WI38 (cell line): ENCODE data around the gene MKNK2.

Source experiments
- H3K4me3 ChIP-seq: 2 replicates; pipeline ENCODE4 v1.5.1; 2011; ENCODE audit warnings: low read depth, mild to moderate bottlenecking, control low read depth, low read length
- TF ChIP-seq, protein P1 (sequence below): IDR thresholded peaks from 2 replicates; pipeline ENCODE4 v1.5.1; 2012; ENCODE audit warnings: low read depth, mild to moderate bottlenecking, control low read depth, low read length

The MKNK2 gene

DNA sequence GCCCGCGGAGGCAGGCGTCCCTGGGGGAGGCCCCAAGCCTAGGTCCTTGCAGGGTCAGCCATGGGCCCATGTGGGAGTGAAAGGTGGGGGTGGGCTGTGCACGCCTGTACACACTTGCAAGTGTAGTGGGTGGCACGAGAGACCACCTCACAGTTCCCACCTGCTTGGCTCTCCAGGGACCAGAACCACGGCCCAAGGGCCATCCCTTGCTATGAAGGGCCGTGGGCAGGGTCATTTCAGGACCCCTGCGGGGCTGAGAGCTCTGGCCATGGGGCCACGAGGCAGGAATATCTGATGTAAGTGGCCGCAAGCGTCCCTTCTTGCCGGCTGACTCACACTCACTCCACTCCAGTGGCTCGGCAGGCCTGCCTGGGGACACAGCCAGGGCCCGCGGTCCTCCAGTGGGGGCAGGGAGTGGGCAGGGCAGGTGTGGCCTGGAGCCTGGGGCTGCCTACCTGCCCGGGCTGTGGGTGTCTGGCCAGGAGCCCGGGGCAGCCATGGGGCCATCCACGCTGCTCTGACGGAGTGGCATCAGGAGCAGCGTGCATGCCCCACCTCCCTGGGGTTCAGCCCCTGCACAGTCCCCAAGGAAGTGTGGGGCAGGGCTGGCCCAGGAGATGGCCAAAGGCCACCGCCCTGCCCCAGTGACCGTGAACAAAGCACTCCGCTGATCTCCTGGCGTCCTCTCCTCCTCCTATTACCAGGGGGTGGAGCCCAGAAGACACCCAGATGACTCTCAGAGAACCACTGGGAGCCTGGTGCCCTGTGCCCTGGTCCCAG is 8.6 kb upstream of the MKNK2 start:
- TF ChIP-seq, protein P1, sequence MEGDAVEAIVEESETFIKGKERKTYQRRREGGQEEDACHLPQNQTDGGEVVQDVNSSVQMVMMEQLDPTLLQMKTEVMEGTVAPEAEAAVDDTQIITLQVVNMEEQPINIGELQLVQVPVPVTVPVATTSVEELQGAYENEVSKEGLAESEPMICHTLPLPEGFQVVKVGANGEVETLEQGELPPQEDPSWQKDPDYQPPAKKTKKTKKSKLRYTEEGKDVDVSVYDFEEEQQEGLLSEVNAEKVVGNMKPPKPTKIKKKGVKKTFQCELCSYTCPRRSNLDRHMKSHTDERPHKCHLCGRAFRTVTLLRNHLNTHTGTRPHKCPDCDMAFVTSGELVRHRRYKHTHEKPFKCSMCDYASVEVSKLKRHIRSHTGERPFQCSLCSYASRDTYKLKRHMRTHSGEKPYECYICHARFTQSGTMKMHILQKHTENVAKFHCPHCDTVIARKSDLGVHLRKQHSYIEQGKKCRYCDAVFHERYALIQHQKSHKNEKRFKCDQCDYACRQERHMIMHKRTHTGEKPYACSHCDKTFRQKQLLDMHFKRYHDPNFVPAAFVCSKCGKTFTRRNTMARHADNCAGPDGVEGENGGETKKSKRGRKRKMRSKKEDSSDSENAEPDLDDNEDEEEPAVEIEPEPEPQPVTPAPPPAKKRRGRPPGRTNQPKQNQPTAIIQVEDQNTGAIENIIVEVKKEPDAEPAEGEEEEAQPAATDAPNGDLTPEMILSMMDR, result no peak
- no peak overlapping the region for H3K4me3 ChIP-seq

DNA sequence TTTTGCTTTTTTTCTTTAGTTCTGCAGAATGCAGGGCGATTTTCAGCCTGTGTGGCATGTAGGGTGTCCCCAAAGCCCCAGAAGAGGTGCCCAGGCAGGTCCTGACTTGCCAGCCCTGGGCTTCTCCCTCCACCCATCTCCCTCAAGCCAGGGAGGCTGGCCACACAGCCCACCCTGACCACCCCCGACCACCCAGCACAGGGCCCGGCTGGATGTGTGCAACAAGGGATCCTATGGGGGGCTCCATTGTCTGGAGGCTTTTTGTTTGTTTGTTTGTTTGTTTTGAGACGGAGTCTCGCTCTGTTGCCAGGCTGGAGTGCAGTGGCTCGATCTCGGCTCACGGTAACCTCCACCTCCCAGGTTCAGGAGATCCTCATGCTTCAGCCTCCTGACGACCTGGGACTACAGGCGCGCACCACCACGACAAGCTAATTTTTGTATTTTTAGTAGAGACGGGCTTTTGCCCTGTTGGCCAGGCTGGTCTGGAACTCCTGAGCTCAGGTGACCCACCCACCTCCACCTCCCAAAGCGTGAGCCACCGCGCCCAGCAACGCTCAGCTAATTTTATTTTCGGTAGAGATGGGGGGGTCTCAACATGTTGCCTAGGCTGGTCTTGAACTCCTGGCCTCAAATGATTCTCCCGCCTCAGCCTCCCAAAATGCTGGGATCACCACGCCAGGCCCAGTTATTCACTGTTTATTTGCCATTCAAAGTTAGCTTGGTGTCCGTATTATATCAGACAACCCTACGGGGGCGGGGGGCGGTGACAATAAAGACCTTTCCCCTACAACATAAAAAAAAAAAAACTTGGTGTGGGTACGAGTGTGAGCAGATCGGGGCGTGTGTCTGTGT is 7.8 kb upstream of the MKNK2 start:
- no peak overlapping the region for H3K4me3 ChIP-seq

DNA sequence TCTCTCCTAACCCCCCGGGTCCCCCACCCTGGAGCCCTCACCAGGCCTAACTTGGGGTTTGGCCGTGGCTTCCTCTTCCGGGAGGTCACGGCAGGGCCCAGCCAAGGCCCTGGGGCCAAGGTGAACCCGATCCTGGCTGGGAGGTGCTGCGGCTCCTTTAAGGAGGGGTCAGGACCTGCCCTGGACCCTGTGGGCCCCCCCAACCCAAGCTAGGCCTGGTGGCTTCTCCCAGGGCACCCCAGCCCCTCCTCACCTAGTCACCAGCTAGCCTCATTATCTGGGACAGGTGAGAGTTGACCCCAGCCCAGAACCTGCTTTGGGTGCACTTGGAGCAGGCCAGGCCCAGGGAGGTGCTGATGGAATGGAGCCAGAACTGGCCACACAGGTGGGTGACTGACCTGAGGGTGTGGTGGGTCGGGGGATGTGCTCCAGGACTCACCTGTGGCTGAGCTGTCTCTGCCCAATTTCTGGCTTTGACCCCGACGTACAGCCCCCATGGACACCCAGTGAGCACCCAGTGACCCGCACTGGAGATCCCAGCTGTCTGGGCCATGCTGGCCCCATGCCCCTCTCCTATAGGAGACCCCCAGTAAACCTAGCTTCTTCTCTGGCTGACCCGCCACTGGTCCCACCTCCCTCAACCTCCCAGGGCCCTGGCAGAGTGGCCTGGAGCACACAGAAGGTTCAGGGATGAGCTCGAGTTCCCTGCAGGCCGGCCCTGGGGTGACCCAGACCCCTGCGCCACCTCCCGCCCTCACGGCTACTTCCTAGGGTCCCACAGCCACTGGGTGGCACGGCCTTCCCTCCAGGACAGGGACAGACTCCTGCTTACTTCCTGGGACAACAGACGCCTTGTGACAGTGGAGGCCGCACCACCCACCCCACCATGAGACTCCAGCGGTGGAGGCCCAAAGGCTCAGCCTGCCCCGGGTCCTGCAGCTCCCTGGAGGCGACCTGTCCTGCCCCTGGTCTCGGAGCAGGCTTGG is 6.7 kb upstream of the MKNK2 start:
- no peak overlapping the region for H3K4me3 ChIP-seq
- TF ChIP-seq, protein P1, result no peak

More for the DNA sequence above, 7.8 kb upstream of the MKNK2 start:
- TF ChIP-seq, protein P1, result no peak

DNA sequence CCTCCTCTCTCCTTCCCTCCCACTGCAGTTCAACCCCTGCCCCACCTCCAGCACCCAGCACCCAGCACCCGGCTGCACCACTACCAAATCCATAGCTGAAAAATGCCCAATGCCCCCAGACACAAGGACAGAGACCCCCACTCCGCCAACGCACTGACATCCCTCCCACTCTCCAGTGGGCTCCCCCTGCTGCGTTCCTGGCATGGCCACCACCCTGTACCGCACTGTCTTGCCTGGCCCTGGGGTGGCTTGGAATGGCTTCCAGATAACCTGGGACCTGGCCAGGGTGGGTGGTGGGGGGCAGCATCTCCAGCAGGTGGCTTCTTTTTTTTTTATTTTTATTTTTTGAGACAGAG is 5.8 kb upstream of the MKNK2 start:
- H3K4me3 ChIP-seq, result no peak overlapping the region
- TF ChIP-seq, protein P1, result no peak

DNA sequence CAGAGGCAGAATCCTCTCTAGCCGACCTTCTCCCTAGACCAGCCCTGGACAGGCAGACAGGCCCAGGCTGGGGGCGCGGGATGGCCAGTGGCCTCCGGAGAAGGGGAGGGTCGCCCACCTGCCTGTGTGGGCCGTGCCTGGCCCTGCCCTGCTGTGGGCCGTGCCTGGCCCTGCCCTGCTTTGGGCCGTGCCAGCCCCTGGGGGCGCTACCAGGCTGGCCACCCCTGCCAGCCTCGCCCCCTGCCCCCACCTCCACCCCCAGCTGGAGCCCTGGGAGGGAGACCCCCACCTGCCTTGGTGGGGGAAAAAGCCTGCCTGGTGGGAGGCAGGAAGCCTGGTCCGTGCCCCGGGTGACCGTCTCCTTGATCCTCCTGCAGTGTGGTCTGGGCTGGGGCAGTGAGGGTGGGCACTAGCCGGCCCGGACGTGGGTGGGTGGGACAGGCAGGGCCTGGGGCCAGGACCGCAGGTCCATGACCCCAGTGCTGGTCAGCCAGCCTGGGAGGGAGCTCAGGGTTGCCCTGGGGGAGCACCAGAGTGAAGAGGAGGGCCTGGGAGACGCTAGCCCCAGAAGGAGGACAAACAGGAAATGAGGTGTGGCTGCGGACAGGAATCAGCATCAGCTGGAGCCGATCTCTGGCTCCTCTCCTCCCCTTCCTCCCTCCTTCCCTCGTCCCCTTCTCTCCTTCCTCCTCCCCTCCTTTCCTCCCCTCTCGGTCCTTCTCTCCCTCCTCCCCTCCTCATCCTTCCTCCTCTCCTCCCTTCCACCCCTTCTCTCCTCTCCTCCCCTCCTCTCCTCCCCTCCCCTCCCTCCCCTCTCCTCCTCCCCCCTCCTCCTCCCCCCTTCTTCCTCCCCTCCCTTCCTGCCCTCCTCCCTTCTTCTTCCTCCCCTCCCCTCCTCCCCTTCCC is 5.1 kb upstream of the MKNK2 start:
- TF ChIP-seq, protein P1, result no peak
- peak overlapping the region; percentile 20; the same call in 1 of the 2 replicates for H3K4me3 ChIP-seq

DNA sequence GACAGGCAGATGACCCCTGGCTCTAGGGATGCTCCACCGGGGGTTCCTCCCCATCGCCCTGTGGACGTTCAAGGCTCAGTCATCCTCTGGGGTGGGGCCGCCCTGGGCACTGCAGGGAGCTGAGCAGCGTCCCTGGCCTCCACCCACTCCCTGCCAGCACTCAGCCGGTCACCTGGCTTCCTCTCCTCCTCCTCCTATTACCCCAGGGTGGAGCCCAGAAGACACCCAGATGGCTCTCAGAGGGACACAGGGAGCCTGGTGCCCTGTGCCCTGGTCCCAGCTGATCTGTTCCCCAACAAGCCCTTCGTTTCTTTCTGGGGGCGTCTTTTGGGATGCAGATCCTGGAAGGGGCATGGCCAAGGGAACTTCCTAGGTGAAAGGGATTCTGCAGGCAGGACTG is 3.7 kb upstream of the MKNK2 start:
- TF ChIP-seq, protein P1, result no peak
- H3K4me3 ChIP-seq, result no peak overlapping the region
